Measurements from ENCODE around the gene KCNH6.

DNA sequence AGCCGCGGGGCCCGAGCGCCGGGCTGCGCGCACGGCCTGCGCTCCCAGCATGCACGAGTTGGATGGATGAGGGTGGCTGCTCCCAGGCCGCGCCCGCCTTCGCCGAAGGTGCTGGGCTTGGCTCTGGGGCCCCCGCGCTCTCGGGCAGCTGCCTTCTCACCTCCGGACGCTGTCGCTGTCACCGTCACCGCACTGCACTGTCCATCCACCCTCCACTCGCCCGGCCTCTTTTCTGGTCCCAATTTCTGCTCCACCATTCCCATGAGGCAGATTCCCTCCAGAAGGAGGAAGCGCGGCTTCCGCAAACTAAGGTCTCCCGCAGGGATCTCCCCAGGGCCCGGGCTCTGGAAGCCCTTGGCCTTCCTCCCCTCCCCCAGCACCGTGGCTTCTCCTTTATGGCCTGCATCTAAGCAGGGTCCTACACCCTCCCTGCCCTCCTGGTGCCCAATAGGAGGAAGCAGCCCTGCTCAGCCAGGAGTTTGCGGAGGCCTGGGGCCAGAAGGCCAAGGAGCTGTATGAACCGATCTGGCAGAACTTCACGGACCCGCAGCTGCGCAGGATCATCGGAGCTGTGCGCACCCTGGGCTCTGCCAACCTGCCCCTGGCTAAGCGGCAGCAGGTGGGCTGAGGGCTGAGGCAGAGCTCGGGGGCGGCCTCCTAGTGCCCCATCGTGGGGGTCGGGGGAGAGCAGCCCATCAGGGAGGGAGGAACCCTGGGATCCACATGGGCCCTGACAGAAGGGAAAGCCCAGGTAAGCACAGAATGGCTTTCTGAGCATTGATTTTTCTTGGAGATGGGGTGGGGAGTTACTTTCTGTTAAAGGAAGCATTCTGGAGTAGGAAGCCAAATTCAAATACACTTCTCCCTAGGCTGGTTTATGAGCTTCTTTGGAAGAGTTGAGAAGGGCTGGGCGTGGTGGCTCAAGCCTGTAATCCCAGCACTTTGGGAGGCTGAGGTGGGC lies 45.4 kb upstream of the KCNH6 start:
- TF ChIP-seq, protein P1, sequence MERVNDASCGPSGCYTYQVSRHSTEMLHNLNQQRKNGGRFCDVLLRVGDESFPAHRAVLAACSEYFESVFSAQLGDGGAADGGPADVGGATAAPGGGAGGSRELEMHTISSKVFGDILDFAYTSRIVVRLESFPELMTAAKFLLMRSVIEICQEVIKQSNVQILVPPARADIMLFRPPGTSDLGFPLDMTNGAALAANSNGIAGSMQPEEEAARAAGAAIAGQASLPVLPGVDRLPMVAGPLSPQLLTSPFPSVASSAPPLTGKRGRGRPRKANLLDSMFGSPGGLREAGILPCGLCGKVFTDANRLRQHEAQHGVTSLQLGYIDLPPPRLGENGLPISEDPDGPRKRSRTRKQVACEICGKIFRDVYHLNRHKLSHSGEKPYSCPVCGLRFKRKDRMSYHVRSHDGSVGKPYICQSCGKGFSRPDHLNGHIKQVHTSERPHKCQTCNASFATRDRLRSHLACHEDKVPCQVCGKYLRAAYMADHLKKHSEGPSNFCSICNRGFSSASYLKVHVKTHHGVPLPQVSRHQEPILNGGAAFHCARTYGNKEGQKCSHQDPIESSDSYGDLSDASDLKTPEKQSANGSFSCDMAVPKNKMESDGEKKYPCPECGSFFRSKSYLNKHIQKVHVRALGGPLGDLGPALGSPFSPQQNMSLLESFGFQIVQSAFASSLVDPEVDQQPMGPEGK (CRISPR knock-in tag; IDR thresholded peaks at IDR 0.05; ENCODE audit: borderline replicate concordance), result no peak
- TF ChIP-seq OSR1 (CRISPR knock-in tag; IDR thresholded peaks at IDR 0.05) (no peak), ZNF8 (CRISPR knock-in tag; IDR thresholded peaks at IDR 0.05) (no peak), ZFP3 (CRISPR knock-in tag; IDR thresholded peaks at IDR 0.05) (no peak), ESRRG (CRISPR knock-in tag; IDR thresholded peaks at IDR 0.05) (no peak), TOX (CRISPR knock-in tag; IDR thresholded peaks at IDR 0.05; ENCODE audit: borderline replicate concordance) (no peak)
- TF ChIP-seq, protein P2, sequence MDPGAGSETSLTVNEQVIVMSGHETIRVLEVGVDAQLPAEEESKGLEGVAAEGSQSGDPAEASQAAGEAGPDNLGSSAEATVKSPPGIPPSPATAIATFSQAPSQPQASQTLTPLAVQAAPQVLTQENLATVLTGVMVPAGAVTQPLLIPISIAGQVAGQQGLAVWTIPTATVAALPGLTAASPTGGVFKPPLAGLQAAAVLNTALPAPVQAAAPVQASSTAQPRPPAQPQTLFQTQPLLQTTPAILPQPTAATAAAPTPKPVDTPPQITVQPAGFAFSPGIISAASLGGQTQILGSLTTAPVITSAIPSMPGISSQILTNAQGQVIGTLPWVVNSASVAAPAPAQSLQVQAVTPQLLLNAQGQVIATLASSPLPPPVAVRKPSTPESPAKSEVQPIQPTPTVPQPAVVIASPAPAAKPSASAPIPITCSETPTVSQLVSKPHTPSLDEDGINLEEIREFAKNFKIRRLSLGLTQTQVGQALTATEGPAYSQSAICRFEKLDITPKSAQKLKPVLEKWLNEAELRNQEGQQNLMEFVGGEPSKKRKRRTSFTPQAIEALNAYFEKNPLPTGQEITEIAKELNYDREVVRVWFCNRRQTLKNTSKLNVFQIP (CRISPR knock-in tag; IDR thresholded peaks at IDR 0.05; ENCODE audit: borderline replicate concordance, low read depth), result no peak

Measured in SK-N-SH treated with all-trans-retinoic acid at 6 μM for 48 hours (cell line).